ENCODE data around the gene TRPM3.

TRPM3 gene

DNA sequence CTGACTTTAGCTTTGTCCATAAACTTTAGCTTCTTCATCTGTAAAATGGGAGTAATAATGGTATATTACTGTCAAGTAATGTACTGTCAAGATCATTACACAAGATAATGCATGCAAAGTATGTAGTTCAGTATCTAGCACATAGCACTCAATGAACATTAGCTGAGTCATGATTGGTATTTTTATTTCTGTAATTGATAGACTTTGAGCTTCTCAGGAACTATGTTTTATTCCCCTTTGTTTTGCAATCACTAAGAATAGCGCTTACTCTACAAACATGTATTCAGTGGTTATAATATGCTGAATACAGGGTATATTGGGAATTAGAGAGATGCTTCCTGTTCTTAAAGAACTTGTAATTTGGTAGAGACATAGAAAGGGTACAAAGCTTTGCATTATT lies 564.6 kb downstream of the TRPM3 start:
- no peak for DNase-seq (ENCODE audit: low read depth in 2 of 2)

- no peak for DNase-seq (ENCODE audit: low read depth in 2 of 2)
These were observed 566.5 kb downstream of the TRPM3 start for GRCh38 chr9:70554881-70555280.

DNA sequence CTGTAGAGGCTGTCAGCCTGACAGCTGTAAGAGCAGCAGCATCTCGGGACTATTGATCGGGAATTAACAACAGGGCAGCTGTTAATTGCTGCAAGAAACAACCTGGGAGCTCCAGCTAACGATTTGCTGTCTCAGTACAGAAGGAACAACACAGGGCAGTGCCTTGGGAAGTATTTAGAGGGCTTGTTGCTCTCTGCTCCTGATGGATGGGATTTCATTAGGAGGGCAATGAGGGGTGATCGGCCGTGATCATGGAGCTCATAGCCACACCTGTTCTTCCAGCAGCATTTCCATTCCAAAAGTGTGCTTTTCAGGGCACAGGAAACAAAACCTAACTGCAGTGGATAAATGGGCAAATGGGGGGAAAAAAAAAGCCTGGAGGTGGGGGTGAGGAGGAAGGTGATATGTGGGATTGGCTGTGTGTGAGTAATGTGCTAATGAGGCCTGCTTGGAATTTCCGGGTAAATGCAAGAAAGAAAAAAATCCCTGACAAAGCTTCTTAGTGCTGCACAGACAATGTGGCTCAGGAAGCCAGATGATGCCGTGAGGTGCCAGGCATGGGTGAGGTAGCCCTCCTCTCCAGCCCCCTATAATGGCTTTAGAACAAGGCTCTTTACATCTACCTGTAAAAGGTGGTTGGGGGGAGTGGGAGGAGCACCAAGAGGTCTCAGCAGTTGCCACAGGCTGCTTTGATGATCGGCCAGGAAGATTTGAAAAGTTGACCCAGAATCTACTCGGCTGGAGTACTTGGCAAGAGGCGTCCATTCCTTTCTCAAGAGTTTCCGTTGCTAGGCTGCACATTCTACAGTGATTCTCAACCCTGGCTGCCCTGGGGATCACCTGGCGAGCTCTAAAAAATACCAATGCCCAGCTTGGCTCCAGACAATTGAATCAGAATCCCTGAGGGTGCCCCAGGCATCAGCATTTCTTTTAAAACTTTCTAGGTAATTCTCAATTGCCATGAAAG lies 567.4 kb downstream of the TRPM3 start:
- DNase-seq (ENCODE audit: low read depth in 2 of 2) = no peak

- no peak for DNase-seq (ENCODE audit: low read depth in 2 of 2)
These were observed 568.9 kb downstream of the TRPM3 start for GRCh38 chr9:70552561-70552960.

DNA sequence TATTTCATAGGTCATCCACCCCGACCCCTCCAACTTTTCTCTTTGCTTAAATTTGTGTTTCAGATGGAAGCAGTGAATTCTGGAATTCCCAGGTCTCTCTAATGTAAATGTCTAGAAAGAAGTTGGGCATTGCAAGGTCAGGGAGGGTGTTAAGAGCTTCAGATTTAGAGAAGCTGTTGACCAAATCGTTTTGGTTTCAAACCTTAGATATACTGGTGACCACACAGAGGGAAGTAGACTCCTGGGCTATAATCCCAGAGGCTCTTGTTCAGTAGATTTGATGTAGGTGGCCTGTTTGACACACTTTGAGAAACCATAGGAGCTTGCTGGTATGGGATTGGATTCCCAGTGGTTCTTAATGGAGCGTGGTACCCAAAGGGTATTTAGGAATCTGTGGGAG lies 569.6 kb downstream of the TRPM3 start:
- DNase-seq (ENCODE audit: low read depth in 2 of 2) = no peak

- no peak for DNase-seq (ENCODE audit: low read depth in 2 of 2)
These were observed 570.0 kb downstream of the TRPM3 start for GRCh38 chr9:70551396-70551795.

DNA sequence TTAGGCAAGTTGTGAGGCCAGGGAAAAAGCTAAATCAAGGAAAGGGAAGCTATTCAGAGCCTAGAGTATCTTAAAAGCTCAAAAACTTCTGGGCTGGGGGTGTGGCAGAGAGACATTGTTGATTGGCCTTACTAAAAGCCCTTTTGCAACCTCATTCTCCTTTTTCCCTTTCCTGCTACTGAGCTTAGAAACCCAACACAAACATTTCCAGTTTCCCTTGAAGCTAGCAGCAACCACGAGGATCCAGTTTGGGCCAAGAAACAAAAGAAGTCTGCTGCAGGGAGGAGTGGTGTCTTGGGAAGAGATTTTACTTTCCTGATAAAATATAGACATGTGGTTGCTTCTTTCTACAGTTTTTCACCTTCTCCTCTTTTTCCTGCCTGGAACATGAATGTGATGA lies 571.5 kb downstream of the TRPM3 start:
- no peak for DNase-seq (ENCODE audit: low read depth in 2 of 2)

DNA sequence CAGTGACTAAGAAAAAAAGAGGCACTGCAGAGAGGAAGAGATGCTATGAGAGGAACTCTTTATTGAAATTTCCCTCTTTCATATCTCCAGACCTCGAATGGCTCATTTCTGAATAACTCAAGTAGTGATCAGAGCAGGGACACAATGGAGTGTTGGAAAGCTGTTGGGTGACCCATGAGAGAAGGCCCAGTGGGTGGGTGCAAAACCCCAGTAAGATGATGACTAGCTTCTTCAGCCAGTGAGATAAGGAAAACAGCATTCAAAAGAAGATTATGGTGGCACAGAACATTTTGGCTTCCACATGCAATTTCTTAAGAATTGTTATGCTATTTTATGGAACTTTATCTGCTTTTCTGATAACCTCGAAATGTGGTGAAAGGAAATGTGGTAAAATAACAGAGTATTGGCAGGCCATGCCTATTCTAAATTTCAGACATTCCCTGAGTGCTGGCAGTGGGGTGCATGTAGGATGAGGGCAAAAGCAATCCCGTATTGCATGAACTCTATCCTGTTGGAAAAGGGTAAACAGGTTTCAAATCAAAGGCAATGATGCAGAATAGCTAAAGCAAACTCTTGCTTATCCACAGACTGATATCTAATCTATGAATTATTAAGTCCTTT lies 579.0 kb downstream of the TRPM3 start:
- no peak for DNase-seq (ENCODE audit: low read depth in 2 of 2)

- DNase-seq (ENCODE audit: low read depth in 2 of 2) = no peak
These were observed 581.4 kb downstream of the TRPM3 start for GRCh38 chr9:70540016-70540415.

DNA sequence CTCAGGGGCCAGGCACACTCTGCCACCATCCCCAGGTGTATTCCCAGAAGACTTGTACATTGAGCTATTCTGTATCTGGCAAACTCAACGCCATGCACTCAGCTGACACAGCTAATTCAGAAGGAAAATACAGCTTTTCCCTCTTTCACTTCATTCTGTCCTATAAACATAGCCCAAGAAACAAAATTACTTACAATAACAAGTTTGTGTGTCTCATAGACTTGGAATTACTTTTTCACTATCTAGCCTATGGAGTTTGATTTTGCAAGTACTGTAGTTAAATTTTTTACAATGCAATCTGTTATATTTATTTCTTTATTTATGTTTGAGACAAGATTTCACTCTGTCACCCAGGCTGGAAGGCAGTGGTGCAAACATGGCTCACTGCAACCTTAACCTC lies 581.9 kb downstream of the TRPM3 start:
- no peak for DNase-seq (ENCODE audit: low read depth in 2 of 2)

DNA sequence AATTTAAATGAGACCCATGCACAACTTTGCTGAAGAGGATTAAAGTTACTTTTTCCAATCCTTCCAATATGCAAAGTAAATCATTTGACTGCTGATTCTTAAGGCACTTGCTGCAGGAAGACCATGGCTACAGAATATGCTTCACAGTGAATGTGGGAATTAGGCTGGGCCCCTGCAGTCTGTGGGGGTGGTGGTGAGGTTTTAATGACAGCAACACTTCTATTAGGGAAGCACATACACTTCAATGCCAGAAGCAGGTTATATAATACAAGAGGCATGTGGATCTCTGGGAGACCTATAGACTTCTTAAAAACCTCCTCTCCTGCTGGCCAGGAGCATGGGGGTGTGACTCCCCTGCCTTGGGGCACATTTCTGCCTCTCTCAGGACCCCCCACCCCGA lies 582.4 kb downstream of the TRPM3 start:
- DNase-seq (ENCODE audit: low read depth in 2 of 2) = no peak

- DNase-seq (ENCODE audit: low read depth in 2 of 2) = no peak
These were observed 584.3 kb downstream of the TRPM3 start for GRCh38 chr9:70537084-70537483.

DNA sequence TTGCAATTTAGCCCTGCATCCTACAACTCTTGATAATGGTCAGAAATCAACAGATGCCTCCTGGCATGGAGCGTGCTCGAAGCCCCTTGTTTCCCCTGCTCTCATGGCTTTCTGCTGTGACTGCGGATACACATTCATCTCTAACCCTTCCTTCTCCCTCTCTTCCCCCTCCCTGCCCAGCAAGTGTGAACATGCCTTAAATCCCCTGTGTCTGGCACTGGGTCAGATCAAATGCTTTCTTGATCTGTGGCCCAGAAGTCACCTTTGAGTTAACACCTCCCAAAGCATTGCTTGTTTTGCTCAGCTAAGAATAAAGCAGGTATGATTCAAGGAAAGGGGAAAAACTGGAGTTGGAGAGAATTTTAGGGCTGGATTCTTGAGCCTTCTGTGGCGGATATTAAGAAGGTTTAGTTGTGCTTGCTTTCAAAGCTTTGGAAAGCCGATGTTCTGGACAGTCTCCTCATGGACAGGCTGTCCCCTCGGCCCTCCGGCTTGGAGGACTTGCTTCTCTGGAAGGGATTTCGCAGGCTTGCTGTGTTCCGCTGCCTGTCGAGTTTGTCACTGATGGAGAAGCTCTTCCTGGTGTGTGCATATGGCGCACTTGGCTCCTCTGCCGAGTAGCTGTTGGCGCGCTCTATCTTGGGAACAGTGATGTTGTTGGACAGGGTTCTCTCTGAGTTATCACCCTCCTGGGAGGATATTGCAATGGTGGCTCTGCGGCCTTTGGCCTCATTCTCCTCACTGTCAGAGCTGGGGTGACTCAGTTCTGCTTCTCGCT lies 585.7 kb downstream of the TRPM3 start:
- no peak for DNase-seq (ENCODE audit: low read depth in 2 of 2)

DNA sequence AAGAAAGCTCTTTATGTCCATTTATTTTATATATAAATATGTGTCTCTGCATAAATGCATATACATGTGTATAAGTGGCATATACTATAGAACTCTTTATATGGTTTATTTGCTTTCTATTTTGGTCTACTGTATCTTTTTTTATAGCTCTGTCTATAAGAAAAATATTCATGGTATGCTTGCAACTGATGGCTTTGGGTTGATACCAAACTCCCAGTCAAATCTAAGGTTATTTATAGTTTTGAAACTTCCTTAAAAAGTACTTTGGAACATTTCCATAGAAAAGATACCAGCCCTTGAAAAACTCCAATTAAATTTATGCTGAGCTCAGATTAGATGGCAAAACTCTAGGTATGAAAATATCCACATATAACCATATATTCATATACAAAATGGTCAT lies 587.0 kb downstream of the TRPM3 start:
- no peak for DNase-seq (ENCODE audit: low read depth in 2 of 2)

GRCh38 chr9:70534061-70534460 lies 587.4 kb downstream of the TRPM3 start:
- DNase-seq (ENCODE audit: low read depth in 2 of 2) = no peak

DNA sequence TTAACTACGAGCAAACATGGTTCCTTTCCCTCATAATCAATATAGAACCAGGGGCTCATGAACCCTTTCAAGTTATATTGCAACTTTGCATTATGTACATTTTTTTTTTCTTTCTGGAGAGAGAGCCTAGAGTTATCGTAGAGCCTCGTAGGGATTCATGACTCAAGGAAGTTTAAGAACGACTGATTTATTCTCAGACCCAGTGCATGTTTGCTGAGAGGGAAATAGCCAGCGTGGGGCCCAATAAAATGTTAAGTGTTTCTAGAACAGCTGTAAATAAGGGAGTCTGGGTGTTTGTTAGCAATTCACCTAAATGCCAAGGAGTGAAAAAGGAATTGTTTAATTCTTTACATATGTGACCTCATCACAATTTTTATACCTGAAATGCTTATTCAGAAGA lies 587.9 kb downstream of the TRPM3 start:
- DNase-seq (ENCODE audit: low read depth in 2 of 2) = no peak

- DNase-seq (ENCODE audit: low read depth in 2 of 2) = no peak
These were observed 588.7 kb downstream of the TRPM3 start for GRCh38 chr9:70532716-70533115.

DNA sequence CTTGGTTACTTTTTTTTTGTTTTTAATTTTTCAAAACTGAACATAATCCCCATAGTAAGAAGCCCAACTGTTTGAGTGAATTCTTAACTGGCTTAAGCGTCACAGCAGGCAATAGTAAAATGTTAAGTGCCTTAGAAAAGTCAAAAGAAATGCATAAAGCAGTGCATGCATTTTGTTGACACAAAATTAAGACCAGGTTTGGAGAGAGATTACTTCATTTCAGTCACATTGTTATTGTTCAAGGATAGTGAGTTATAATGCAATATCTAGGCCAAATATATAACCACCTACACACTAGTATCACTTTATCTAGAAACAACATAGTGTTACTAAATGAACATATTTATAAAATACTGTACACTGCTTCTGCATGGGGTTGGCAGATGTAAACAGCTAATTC lies 590.1 kb downstream of the TRPM3 start:
- DNase-seq (ENCODE audit: low read depth in 2 of 2) = no peak

GRCh38 chr9:70530716-70531115 lies 590.7 kb downstream of the TRPM3 start:
- no peak for DNase-seq (ENCODE audit: low read depth in 2 of 2)

GRCh38 chr9:70529833-70530232 lies 591.6 kb downstream of the TRPM3 start:
- DNase-seq (ENCODE audit: low read depth in 2 of 2) = no peak

DNA sequence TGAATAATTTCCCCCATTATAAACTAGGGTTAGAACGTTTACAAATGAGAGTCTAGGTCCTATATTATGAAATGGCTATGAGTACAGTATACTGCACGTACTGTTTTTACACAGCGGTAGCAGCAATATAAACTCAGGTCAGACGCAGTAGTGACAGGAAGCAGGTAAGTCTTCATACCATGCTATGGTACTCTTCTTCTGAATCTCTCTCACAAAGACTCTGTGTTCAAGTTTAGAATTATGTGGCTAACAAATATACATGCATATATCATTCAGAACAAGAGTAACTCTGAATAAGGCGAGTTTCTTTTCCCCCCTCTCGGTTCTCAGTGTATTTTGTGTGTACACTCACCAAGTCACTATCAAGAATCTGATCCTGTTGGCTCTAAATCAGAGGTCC lies 592.0 kb downstream of the TRPM3 start:
- no peak for DNase-seq (ENCODE audit: low read depth in 2 of 2)

- no peak for DNase-seq (ENCODE audit: low read depth in 2 of 2)
These were observed 594.5 kb downstream of the TRPM3 start for GRCh38 chr9:70526902-70527301.

- DNase-seq (ENCODE audit: low read depth in 2 of 2) = no peak
These were observed 595.9 kb downstream of the TRPM3 start for GRCh38 chr9:70525519-70525918.

All from stimulated activated CD8-positive, alpha-beta memory T cell treated with anti-CD3 and anti-CD28 coated beads, Interleukin-7, amount 100 ng/mL, for 1 hour (primary cell).